Suppressor macrophage treated with lipopolysaccharide for 4 hours (primary cell): ENCODE measurements around the gene GPR68.
"Not testable (repeated sequence)": the region's sequence is repeated elsewhere in the genome, so short reads cannot be mapped to it uniquely, and the experiment has no call there.

Source experiments
- DNase-seq: peaks from one replicate; pipeline ENCODE4 v3.0.0-alpha.2; 2020

The GPR68 gene

GRCh38 chr14:91187271-91187670 is 57.2 kb downstream of the GPR68 start:
- DNase-seq, result no peak

- no peak for DNase-seq
Measured at GRCh38 chr14:91186515-91187066, 57.9 kb downstream of the GPR68 start.

GRCh38 chr14:91185721-91186120 is 58.8 kb downstream of the GPR68 start:
- DNase-seq, result no peak

GRCh38 chr14:91184559-91184958 is 59.9 kb downstream of the GPR68 start:
- DNase-seq, result no peak

DNA sequence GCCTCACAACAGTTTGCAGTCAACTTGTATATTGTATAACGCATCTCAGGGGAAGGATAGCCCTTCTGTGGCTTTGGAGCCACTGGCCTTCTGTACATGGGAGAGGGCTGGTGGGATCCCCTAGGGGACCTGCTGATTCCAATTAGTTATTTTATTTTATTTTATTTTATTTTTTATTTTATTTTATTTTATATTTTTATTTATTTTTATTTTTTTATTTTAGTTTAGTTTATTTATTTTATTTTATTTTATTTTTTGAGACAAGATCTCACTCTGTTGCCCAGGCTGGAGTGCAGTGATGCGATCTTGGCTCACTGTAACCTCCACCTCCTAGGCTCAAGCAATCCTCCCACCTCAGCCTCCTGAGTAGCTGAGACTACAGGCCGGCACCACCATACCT is 61.8 kb downstream of the GPR68 start:
- not testable (repeated sequence) for DNase-seq
